NCI-H82 treated with DMSO at 0.1 percent for 48 hours (cell line): ENCODE measurements around the gene GUK1.
"Not testable (repeated sequence)": the region's sequence is repeated elsewhere in the genome, so short reads cannot be mapped to it uniquely, and the experiment has no call there.

Experiments used
- DNase-seq: peaks from one replicate; lab custom pipeline; 2025; ENCODE audit not compliant: unreplicated experiment; lab: John Stamatoyannopoulos, UW

The GUK1 gene

GRCh38 chr1:228104526-228105269 is 35.4 kb upstream of the GUK1 start:
- DNase-seq, result no peak

GRCh38 chr1:228105270-228105995 is 34.6 kb upstream of the GUK1 start:
- DNase-seq, result no peak

GRCh38 chr1:228105996-228106799 is 33.9 kb upstream of the GUK1 start:
- DNase-seq, result no peak

GRCh38 chr1:228106800-228107054 is 33.4 kb upstream of the GUK1 start:
- no peak for DNase-seq

GRCh38 chr1:228107636-228108035 is 32.4 kb upstream of the GUK1 start:
- DNase-seq, result no peak

GRCh38 chr1:228108055-228108690 is 31.9 kb upstream of the GUK1 start:
- no peak for DNase-seq

- no peak for DNase-seq
Measured at GRCh38 chr1:228108742-228109072, 31.4 kb upstream of the GUK1 start.

- DNase-seq, result peak; percentile 87
Measured at GRCh38 chr1:228109073-228109961, 30.8 kb upstream of the GUK1 start, which contains the start of gene MRPL55. Gene MRPL55 (minus strand): TSS chr1:228109299. CDS start chr1:228108260, 1,039 bp downstream.

- DNase-seq, result no peak
Measured at GRCh38 chr1:228109962-228110488, 30.1 kb upstream of the GUK1 start.

GRCh38 chr1:228110556-228110955 is 29.5 kb upstream of the GUK1 start:
- no peak for DNase-seq

- DNase-seq, result not testable (repeated sequence)
Measured at GRCh38 chr1:228111315-228111714, 28.8 kb upstream of the GUK1 start.

GRCh38 chr1:228112167-228112566 is 27.9 kb upstream of the GUK1 start:
- no peak for DNase-seq

- no peak for DNase-seq
Measured at GRCh38 chr1:228112617-228113016, 27.5 kb upstream of the GUK1 start.

- no peak for DNase-seq
Measured at GRCh38 chr1:228114827-228115226, 25.3 kb upstream of the GUK1 start.

- DNase-seq, result no peak
Measured at GRCh38 chr1:228117335-228117734, 22.7 kb upstream of the GUK1 start.

- no peak for DNase-seq
Measured at GRCh38 chr1:228118040-228118439, 22.0 kb upstream of the GUK1 start.

GRCh38 chr1:228120351-228120750 is 19.7 kb upstream of the GUK1 start:
- no peak for DNase-seq

- no peak for DNase-seq
Measured at GRCh38 chr1:228120857-228121489, 19.1 kb upstream of the GUK1 start.

GRCh38 chr1:228122921-228123441 is 17.1 kb upstream of the GUK1 start:
- no peak for DNase-seq

- no peak for DNase-seq
Measured at GRCh38 chr1:228123505-228123904, 16.6 kb upstream of the GUK1 start.
